BLaER1 (cell line): Measurements from ENCODE around the gene SURF4.

ENCODE experiments used
- H3K27ac ChIP-seq: shearing (Covaris generic); formaldehyde crosslinking; 2 replicates; pipeline ENCODE4 v1.8.1; 2022
- H3K27me3 ChIP-seq: shearing (Covaris generic); formaldehyde crosslinking; 2 replicates; pipeline ENCODE4 v1.8.1; 2022
- H3K36me3 ChIP-seq: shearing (Covaris generic); formaldehyde crosslinking; 2 replicates; pipeline ENCODE4 v1.8.1; 2022
- H3K4me1 ChIP-seq: shearing (Covaris generic); formaldehyde crosslinking; 2 replicates; pipeline ENCODE4 v1.8.1; 2022
- H3K4me2 ChIP-seq: shearing (Covaris generic); formaldehyde crosslinking; 2 replicates; pipeline ENCODE4 v1.8.1; 2022
- H3K4me3 ChIP-seq: shearing (Covaris generic); formaldehyde crosslinking; 2 replicates; pipeline ENCODE4 v1.8.1; 2022
- H3K9ac ChIP-seq: shearing (Covaris generic); formaldehyde crosslinking; 2 replicates; pipeline ENCODE4 v1.8.1; 2022
- H3K9me3 ChIP-seq: shearing (Covaris generic); formaldehyde crosslinking; 2 replicates; pipeline ENCODE4 v1.8.1; 2022
- H4K20me1 ChIP-seq: shearing (Covaris generic); formaldehyde crosslinking; 2 replicates; pipeline ENCODE4 v1.8.1; 2022
- Cebpa-rat ChIP-seq: shearing (Covaris generic); IDR thresholded peaks from 2 replicates; pipeline ENCODE4 v1.8.1; 2022

SURF4 gene

DNA sequence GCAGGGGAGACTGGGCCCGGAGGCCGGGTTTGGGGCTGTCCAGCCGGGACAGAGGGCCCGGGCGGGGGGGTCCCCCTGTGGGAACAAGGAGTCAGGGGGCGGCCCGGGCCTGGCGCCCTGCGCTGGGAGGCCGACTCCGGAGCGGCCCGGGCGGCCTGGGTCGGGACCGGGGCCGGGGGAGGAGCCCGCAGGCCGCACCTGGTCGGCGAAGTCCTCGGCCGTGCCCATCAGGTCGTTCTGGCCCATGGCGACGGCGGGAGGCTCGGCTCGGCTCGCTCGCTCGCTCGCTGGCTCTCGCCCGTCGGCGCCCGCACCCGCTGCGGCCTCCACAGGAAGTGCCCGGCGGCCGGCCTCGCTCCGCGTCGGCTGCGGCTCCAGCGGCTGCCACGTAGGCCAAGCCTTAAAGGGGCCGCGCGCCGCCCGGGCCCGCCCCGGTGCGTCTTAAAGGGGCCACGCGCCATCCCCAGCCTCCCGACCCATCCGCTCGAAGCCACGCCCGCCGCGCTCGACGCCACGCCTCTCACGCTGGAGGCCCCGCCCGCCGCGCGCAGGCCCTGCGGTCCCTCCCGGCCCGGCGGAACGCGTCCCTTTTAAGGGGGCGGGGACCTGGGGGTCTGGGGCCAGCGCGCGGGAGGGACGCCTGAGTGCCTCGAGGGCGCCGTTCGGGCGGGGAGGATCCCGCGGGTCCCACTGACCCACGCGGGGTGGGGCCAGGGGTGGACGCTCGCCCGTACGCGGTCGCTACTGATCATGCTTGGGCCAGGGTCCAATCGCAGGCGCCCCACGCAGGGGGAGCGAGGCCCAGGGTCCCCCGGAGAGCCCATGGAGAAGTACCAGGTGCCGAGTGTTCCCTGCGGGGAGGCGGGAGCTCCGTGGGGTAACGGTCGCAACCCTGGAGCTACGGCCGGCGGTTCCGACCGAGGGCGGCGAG is at the start of gene SURF4, which contains the start of gene STKLD1:
Gene SURF4, minus strand, starts transcription at position 337 of the 931 bp plus-strand sequence. Its CDS starts 91 bp downstream, at position 246.
Gene STKLD1, plus strand, starts transcription at position 643 of the 931 bp plus-strand sequence. Its CDS starts 108 bp downstream, at position 751.
- peak within 1 kb of the TSS; percentile 99 for H3K27ac ChIP-seq

GRCh38 chr9:133425049-133425632 is 49.3 kb upstream of the SURF4 start:
- peaks cover 20% of the 10 kb centered on the region for H3K4me1 ChIP-seq
- H4K20me1 ChIP-seq = no peaks in the 10 kb centered on the region
- H3K27ac ChIP-seq = no peak overlapping the region
- no peak for TF ChIP-seq Cebpa-rat
- no peak overlapping the region for H3K9ac ChIP-seq
- H3K36me3 ChIP-seq = no peaks in the 10 kb centered on the region
- H3K4me2 ChIP-seq = no peak overlapping the region
- peaks cover 44% of the 10 kb centered on the region for H3K27me3 ChIP-seq
- H3K4me3 ChIP-seq = no peak overlapping the region
- peaks cover 11% of the 10 kb centered on the region for H3K9me3 ChIP-seq

More for the DNA sequence above, at the start of gene SURF4, which contains the start of gene STKLD1:
- Histone ChIP-seq H4K20me1 (peaks cover 47% of the 10 kb centered on the region), H3K27me3 (no peaks in the 10 kb centered on the region), H3K36me3 (peaks cover 29% of the 10 kb centered on the region), H3K9ac (peak within 1 kb of the TSS; percentile 99), H3K4me3 (peak within 1 kb of the TSS; percentile 98), H3K4me2 (peak within 1 kb of the TSS; percentile 96), H3K9me3 (peaks cover 15% of the 10 kb centered on the region), H3K4me1 (peaks cover 49% of the 10 kb centered on the region)
- no peak for TF ChIP-seq Cebpa-rat

DNA sequence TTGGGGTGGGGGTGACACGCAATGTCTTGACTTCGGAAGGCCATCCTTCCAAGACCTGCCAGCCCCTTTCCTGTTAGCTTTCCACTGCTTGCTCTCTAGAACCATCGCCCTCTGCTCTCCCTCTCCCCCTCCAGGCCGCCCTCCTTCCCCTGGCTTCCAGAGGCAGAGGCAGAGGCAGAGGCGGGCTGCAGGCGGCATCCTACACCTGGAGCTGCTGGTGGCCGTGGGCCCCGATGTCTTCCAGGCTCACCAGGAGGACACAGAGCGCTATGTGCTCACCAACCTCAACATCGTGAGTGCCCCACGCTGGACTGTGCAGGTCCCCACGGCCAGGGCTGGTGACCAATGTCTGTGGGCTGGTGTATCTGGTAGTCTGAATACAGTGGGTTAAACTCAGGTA is 48.3 kb upstream of the SURF4 start:
- Histone ChIP-seq H3K4me2 (no peak overlapping the region), H4K20me1 (no peaks in the 10 kb centered on the region), H3K9me3 (peaks cover 11% of the 10 kb centered on the region), H3K27me3 (peaks cover 34% of the 10 kb centered on the region), H3K27ac (no peak overlapping the region), H3K4me1 (peaks cover 24% of the 10 kb centered on the region), H3K9ac (no peak overlapping the region), H3K36me3 (no peaks in the 10 kb centered on the region), H3K4me3 (no peak overlapping the region)
- no peak for TF ChIP-seq Cebpa-rat

GRCh38 chr9:133423216-133423615 is 47.4 kb upstream of the SURF4 start:
- Histone ChIP-seq H3K27me3 (peaks cover 25% of the 10 kb centered on the region), H3K36me3 (no peaks in the 10 kb centered on the region), H3K4me3 (no peak overlapping the region), H3K27ac (no peak overlapping the region), H3K4me1 (peaks cover 34% of the 10 kb centered on the region), H3K9me3 (peaks cover 11% of the 10 kb centered on the region), H3K4me2 (no peak overlapping the region), H3K9ac (no peak overlapping the region), H4K20me1 (no peaks in the 10 kb centered on the region)
- no peak for TF ChIP-seq Cebpa-rat

DNA sequence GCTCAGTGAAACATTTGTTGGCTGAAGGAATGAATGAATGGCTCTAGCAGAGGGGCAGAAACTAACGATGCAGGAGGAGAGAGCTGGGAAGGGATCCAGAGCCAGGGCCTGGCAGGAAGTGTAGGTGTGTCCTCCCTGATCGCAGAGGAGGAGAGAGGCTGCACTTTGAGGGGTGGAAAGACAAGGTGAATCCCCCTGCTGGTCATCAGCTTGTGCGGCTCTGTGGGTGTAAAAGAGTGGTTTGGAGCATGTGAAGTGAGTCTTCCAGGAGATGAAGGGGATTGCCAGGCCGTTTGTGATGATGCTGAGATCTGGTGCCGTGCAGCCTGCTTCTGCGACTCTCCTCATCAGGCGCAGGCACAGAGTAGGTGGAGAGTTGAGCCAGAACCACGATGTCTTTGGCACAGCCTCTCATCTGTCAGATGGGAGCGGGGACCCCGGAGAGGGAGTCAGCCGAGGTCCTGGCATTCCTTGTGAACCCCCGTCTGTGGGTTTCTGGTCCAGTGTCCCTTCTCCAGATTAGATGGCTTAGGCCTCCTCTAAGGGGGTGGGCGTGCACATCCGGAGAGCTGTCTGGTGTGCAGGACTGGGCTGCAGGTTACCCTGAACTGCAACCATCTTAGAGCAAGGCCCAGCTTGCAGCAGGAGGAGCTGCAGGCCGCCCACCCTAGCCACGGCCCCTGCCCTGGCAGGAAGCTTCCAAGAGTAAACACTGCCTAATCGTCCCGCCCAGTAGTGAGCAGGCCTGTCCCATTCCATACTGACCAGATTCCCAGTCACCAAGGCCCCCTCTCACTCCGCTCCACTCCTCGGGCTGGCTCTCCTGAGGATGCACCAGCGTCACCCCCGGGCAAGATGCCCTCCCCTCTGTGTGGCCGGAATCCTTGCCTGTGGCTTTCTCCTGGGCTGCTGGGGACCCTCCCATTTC is 46.0 kb upstream of the SURF4 start, which contains the start of gene ADAMTS13:
Gene ADAMTS13, plus strand, starts transcription at position 753 of the 928 bp plus-strand sequence. Its CDS starts 77 bp downstream, at position 830.
- no peak for TF ChIP-seq Cebpa-rat
- Histone ChIP-seq H3K27ac (peak within 1 kb of the TSS; percentile 46; the same call in 1 of the 2 replicates), H4K20me1 (peaks cover 5% of the 10 kb centered on the region)

DNA sequence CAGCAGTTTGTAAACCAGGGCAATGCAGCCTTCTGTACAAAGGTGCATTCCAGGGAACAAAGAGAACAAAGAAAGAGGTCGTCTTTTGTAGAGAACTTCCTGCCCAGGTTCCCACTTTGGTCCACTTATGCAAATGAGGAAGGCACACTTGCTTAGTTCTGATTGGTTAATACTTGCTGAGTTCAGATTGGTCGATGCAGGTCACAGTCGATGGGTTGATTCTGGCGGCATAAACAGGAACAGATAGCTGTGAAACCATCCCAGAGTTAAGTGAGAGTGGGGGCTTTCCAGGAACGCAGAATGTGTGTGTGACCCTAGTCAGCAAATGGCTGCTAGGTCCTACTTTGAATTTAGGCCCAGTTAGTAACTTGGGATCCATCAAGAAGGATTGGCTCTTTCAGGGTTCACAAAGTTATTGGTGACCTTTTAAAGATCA is 44.5 kb upstream of the SURF4 start:
- H3K9ac ChIP-seq = no peak overlapping the region
- no peaks in the 10 kb centered on the region for H3K27me3 ChIP-seq
- peaks cover 52% of the 10 kb centered on the region for H3K4me1 ChIP-seq
- H4K20me1 ChIP-seq = peaks cover 20% of the 10 kb centered on the region
- TF ChIP-seq Cebpa-rat = no peak
- H3K9me3 ChIP-seq = no peaks in the 10 kb centered on the region
- no peak overlapping the region for H3K27ac ChIP-seq
- peak overlapping the region; percentile 47 for H3K4me2 ChIP-seq
- H3K36me3 ChIP-seq = peaks cover 12% of the 10 kb centered on the region
- H3K4me3 ChIP-seq = no peak overlapping the region

More for the DNA sequence above, 46.0 kb upstream of the SURF4 start, which contains the start of gene ADAMTS13:
- Histone ChIP-seq H3K36me3 (no peaks in the 10 kb centered on the region), H3K4me1 (peaks cover 37% of the 10 kb centered on the region), H3K9me3 (no peaks in the 10 kb centered on the region), H3K27me3 (peaks cover 12% of the 10 kb centered on the region), H3K4me2 (no peak within 1 kb of the TSS), H3K9ac (no peak within 1 kb of the TSS), H3K4me3 (no peak within 1 kb of the TSS)

DNA sequence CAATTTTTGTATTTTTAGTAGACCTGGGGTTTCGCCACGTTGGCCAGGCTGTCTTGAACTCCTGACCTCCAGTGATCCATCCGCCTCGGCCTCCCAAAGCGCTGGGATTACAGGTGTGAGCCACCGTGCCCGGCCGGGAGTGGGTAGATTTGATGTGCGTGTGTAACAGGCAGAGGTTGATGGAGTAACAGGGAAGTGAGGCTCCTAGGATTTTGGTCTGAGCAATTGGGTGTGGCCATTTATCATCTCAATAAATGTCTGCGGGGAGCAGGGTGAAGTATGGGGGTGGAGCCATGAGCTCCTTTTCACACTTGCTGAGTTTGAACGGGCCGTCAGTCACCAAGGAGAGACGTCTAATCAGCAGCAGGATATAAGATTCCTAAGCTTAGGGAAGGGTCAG is 43.1 kb upstream of the SURF4 start:
- Histone ChIP-seq H3K9me3 (no peaks in the 10 kb centered on the region), H4K20me1 (peaks cover 34% of the 10 kb centered on the region), H3K9ac (no peak overlapping the region), H3K4me1 (peaks cover 57% of the 10 kb centered on the region), H3K36me3 (peaks cover 26% of the 10 kb centered on the region), H3K4me3 (peak overlapping the region; percentile 78; the same call in 1 of the 2 replicates), H3K27me3 (no peaks in the 10 kb centered on the region), H3K27ac (no peak overlapping the region), H3K4me2 (peak overlapping the region; percentile 94)
- no peak for TF ChIP-seq Cebpa-rat

- Histone ChIP-seq H3K4me3 (peak within 1 kb of the TSS; percentile 78), H3K27me3 (no peaks in the 10 kb centered on the region), H3K36me3 (peaks cover 38% of the 10 kb centered on the region), H4K20me1 (peaks cover 46% of the 10 kb centered on the region), H3K4me2 (peak within 1 kb of the TSS; percentile 94), H3K9ac (peak within 1 kb of the TSS; percentile 89), H3K9me3 (no peaks in the 10 kb centered on the region), H3K27ac (peak within 1 kb of the TSS; percentile 96), H3K4me1 (peaks cover 57% of the 10 kb centered on the region)
- no peak for TF ChIP-seq Cebpa-rat
Observed at GRCh38 chr9:133417541-133418461, 41.9 kb upstream of the SURF4 start, which contains the start of gene REXO4. Gene REXO4, minus strand, starts transcription at chr9:133418010. Its CDS starts 166 bp downstream, at chr9:133417844.
